CD4-positive, alpha-beta T cell treated with Interleukin-21 for 1 hour (primary cell): ENCODE data around the gene CNOT11.
"Not testable (repeated sequence)": the region's sequence is repeated elsewhere in the genome, so short reads cannot be mapped to it uniquely, and the experiment has no call there.

Experiments used
- DNase-seq: peaks from one replicate; pipeline ENCODE4 v3.0.0-alpha.2; 2020

The CNOT11 gene

DNA sequence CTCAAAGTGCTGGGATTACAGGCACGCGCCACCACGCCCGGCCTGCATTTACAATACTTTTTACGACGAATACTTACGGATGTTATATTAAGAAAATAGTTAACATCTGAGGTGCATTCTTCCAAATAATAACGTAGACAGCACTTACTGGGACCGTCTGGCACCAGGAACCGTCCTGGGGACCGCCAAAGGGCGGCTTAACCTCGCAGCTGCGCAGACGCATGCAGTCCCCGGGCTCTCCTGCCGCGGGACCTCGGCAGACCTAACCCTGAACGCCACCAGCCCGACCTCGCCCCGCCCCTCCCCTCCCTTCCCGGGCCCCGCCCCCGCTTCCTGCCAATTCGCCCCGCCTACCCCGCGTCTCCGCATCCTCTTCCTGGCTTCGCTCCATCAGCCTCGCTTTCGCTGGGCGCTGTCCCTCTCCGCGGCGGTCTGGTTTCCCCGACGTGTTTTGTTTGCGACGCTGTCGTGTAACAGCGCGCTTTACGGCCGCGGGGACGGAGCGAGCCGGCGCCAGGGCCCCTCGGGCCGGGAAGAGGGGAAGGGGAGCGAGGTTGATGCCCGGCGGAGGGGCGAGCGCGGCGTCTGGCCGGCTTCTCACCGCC, at the start of gene CNOT11:
CNOT11 (plus strand) TSS at position 479 of the 605 bp plus-strand sequence; CDS start at position 558, 79 bp downstream.
- DNase-seq, result peak; percentile 99

DNA sequence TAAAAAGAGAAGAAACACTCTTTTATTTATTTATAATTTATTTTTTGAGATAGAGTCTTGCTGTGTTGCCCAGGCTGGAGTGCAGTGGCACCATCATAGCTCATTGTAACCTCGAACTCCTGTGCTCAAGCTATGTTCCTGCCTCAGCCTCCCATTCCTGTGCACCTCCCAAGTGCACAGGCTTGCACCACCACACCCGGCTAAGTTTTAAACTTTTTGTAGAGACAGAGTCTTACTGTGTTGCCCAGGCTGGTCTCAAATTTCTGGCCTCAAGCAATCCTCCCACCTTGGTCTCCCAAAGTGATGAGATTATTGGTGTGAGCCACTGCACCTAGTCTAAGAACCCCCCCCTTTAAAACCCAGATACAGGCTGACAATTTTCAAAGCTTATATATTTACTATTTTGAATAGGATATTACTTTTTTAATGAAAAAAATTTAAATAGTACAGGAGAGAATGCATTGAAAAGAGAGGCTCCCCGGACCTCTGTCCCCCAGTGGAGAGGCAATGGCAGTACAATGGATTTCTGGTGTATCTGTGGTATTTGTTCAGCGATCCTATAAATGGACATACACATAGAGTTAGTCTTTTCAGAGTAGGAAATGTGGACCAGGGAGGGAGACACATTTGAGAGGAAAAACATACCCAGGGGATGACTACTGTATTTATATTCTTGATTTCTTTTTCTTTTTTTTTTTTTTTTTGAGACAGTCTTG, 48.1 kb upstream of the CNOT11 start:
- DNase-seq, result no peak

DNA sequence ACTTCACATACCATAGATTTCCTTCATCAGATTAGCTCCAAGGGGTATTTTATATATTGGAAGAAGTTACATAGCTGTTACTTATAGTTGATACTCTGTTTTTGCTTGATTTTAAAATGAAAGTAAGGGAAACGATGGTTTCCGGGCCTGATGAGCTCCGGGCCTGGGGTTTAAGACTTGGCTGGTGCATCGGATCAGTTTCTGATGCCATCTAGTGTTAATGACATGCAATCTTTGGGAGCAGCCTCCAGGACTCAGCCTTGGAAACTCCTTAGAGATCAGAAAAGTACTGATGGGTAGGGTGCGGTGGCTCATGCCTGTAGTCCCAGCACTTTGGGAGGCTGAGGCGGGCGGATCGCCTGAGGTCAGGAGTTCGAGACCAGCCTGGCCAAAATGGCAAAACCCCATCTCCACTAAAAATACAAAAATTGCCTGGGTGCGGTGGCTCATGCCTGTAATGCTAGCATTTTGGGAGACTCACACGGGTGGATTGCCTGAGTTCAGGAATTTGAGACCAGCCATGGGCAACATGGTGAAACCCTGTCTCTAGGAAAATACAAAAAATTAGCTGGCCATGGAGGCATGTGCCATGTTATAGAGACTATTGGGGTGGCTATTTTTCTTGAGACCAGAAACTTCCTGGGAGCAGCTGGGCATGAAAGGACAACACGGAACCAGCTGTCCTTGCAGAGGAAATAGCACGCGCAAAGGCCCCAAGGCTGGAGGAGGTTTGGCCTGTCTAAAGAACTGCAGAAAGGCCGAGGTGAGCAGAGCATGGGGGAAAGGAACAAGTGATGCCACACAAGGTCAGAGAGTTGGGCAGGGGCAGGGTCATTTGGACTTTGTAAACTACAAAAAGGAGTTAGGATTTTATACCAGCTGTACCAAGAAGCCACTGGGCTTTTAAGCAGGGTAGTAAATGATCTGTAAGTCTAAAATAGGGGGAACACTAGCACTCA, 46.9 kb upstream of the CNOT11 start:
- DNase-seq, result peak; percentile 61

DNA sequence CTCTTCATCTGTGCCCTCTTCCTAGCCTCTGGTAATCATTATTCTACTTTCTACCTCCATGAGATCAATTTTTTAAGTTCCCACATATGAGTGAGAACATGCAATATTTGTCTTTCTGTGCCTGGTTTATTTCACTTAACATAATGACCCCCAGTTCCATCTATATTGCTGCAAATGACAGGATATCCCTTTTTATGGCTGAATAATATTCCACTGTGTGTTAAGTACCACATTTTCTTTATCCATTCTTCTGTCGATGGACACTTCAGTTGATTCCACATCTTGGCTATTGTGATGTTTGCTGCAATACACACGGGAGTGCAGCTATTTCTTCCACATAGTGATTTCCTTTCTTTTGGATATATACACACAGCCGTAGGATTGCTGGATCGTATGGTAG, 43.9 kb upstream of the CNOT11 start:
- no peak for DNase-seq

DNA sequence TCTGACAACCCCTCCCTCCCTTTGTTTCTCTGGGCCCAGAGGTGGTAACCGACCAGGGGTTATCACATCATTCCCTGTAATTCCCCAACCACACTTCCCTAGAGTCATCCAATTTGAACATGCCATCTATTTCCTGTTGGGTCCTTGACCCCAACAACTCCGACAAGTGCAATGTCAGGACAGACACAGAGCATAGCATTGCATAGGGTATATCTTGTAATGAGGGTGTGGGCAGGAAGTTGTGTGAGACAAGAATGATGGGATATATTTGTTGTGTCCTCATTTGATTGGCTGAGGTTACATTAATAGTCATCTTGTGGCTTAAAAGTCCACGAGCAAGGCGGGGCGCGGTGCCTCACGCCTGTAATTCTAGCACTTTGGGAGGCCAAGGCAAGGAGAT, 33.4 kb upstream of the CNOT11 start:
- DNase-seq, result no peak

DNA sequence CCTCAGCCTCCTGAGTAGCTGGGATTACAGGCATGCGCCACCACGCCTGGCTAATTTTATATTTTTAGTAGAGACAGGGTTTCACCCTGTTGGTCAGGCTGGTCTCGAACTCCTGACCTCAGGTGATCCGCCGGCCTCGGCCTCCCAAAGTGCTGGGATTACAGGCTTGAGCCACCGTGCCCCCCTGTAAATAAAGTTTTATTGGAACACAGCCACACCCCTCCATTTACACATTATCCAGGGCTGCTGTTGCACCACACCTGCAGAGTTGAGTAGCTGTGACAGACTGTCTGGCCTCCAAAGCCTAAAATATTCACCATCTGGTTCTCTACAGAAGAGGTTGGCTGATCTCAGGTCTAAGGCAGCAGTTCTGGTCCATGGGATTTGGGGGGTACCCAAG, 32.6 kb upstream of the CNOT11 start:
- DNase-seq, result not testable (repeated sequence)

DNA sequence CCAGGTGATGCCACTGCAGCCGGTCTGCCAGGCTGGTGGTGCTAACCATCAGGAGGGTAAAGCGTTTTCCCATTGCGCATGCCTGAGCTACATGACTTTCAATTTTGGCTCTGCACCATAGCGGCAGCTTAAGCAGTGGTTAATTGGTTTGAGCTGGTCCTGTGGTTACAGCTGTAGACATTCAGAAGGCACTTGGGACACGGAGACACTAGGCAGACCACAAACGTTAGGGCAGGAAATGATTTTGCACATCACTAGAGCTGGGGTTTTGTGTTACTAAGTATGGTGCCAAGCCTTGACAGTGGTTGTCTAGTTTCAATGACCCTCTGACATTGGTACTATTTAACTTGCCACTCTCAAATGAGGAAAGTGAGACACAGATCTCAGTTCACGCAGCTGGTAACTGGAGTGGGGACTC, 28.9 kb upstream of the CNOT11 start:
- peak; percentile 68 for DNase-seq

DNA sequence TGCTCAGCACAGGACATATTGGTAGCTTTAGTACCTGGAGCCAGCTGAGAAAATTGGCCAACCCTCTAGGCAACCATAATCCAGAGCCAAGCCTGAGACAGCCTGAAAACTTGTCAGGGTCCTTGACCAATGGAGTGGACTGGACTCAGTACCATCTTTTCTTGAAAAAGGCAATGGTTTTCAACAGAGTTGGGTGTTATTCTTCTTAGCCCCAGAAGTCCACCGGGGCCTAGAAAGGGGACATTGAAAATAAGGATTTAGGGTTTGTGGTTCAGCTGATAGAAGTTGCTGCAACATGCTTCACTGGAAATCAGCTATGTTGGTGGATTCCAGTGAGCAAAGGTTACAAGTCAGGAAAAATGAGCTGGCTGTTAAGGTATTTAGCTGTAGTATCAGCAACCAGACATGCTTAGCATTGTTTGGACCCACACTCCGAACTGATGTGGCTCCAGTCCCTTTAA, 22.1 kb upstream of the CNOT11 start:
- DNase-seq, result no peak

DNA sequence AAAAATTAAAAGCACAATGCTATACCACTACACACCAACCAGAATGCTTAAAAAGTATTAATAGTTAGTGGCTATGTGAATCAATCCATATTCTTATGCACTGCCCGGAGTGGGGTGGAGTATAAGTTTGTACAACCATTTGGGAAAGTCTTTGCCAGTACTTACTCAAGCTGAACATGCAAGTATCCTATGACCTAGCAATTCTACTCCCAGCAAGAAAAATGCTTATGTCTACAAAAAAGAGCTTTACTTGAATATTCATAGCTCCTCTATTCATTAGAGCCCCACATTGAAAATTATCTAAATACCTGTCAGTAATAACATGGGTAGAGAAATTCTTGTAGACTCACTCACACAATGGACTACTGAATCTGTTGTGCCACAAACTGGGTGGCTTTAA, 21.4 kb upstream of the CNOT11 start:
- DNase-seq, result no peak

DNA sequence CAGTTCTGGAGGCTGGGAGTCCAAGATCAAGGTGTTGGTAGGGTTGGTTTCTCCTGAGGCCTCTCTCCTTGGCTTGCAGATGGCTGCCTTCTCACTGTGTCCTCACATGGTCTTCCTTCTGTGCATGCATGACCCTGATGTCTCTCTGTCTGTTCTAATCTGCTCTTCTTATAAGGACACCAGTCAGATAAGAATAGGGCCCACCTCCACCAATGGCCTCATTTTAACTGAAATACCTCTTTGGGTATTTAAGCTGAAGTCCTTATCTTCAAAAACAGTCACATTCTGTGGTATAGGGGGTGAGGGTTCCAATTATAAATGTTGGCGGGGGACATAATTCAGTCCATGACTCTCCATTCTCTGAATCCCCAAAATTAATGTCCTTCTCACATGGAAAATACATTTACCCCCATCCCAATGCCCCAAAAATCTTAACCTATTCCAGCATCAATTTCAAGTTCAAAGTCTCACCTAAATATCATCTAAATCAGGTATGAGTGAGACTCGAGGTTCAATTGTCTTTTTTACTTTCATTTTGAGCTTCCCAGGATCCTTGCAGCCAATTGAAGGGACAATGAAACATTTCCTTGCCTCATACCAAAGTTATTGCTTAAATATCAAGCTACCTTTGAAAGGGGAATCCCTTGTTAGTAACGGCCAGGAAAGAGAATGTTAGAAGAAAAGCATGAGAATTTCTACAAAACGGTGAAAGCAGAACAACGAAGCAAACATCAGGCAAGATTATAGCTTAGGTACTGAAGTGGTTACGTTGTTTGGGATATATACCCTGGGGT, 20.6 kb upstream of the CNOT11 start:
- no peak for DNase-seq

DNA sequence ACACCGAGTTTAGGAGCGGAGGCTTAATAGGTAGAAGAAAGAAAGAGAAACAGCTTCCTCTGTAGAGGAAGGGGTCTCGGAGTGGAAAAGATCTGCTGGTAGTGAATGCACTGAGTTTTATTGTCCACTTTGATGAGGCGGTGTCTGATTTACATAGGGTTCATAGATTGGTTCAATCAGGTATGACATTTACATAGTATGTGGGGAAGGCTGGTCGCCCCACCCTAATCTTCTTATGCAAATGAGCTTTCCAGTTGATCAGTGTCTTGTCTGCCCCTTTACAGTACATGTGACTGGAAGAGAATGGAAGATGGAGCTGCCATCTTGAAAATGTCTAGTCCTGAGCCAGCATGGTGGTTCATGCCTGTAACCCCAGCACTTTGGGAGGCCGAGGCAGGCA, 19.9 kb upstream of the CNOT11 start:
- DNase-seq, result no peak

DNA sequence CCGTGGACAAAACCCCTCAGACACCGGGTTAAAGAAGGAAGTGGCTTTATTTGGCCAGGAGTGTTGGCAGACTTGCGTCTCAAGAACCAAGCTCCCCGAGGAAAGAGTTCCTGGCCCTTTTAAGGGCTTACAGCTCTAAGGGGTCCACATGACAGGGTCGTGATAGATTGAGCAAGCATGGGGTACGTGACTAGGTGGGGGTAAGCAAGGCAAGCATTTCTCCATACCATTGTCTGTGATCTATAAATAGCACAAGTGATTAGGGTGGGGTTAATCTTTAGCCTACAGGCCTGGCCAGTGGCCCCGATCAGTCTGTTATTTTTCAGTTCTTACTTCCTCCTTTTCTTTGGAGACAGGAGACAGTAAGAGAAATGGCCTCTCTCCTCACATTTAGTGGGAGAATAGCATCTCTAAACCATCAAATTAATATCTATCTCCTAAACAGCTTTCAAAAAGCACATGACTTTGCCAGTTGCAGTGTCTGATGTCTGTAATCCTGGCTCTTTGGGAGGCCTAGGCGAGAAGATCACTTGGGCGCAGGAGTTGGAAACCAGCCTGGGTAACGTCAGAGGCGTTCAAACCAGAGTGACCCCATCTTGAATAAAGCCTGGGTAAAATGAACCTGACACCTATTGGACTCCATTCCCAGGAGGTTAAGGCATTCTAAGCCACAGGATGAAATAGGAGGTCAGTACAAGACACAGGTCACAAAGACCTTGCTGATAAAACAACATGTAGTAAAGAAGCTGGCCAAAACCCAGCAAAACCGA, 18.3 kb upstream of the CNOT11 start:
- no peak for DNase-seq

DNA sequence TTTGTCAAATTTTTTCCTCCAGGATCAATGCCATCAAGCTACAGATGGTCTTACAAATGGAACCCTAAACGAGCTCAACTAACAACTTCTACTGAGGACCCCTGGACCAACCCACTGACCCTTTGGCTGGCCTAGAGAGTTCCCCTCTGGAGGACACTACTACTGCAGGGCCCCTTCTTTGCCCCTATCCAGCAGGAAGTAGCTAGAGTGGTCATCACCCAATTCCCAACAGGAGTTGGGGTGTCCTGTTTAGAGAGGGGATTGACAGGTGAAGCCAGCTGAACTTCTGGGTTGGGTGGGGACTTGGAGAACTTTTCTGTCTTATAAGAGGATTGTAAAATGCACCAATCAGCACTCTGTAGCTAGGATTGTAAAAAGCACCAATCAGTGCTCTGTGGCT, 16.7 kb upstream of the CNOT11 start:
- not testable (repeated sequence) for DNase-seq

DNA sequence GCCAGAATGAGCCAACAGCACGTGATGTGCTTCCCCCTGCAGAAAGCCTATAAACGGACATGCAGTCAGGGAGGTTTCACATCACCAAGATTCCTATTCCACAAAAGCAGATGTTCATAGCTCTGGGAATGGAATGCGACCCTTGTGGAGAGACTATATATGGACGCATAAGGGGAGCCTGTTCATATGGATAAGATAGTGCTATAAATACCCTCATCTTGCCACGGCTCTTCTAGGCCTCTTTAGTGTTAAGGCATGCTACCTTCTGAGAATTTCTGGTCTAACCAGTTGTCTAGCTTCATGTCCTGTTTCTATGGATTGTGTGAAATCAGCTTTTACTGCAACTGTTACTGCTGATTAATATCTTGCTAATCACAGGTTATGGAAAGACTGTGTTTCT, 14.7 kb upstream of the CNOT11 start:
- DNase-seq, result not testable (repeated sequence)

DNA sequence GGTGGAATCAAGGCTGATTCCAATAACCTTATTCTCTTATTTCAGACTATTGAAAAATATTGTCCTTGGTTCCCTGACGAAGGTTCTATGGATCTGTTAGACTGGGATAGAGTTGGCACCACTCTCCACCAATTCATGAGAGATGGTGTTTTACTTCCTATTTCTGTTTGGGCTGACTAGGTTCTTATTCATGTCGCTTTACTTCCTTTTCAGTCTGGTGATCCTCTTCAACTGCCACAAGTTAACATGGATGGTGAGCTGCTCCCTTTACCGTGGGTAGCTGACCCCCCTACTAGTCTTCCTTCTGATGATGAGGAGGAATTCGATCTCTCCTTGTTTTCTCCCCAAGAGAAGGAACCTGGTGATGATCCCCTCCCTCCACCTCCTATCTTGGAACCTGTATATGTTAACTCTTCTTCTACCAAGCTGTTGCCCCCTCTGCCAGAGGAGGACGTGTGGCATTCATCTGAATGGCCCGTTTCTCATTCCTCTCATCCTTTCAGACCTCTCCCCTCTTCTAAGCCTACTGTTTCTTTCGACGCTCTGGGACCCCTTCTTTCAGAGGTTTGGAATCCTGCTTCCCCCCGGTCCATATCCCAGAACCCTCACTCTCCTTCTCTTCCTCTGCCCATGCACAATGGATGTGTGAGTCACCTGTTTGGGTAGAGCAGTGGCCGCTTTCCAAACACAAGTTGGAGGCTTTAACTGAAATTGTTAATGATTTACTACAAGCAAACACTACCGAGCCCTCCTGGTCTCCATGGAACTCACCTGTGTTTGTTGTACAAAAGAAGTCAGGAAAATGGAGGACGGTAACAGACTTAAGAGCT, 13.5 kb upstream of the CNOT11 start:
- DNase-seq, result no peak

DNA sequence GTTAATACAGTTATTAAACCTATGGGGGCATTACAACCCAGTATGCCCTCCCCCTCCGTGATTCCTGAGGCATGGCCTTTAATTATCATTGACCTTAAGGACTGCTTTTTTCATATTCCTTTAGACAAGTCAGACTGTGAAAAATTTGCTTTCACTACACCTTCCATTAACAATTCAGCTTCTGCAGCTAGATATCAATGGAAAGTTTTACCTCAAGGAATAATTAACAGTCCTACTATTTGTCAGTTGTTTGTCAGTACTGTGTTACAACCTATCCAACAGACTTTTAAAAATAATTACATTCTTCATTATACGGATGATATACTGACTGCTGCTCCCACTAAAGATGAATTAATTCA, 12.9 kb upstream of the CNOT11 start:
- not testable (repeated sequence) for DNase-seq

DNA sequence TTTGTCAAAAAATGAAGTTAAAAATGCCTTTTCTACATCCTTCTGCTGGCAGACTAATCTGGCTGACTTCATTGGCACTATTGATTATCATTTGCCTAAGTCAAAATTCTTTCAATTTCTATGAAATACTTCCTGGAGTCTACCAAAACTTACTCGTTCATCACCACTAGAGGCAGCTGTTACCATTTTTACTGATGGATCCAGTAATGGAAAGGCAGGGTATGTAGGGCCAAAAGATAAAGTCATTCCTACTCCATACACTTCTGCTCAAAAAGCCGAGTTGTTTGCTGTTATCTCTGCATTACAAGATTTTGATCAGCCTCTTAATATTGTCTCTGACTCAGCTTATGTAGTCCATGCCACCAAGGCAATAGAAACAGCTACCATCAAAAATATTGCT, 12.0 kb upstream of the CNOT11 start:
- DNase-seq, result peak; percentile 44

DNA sequence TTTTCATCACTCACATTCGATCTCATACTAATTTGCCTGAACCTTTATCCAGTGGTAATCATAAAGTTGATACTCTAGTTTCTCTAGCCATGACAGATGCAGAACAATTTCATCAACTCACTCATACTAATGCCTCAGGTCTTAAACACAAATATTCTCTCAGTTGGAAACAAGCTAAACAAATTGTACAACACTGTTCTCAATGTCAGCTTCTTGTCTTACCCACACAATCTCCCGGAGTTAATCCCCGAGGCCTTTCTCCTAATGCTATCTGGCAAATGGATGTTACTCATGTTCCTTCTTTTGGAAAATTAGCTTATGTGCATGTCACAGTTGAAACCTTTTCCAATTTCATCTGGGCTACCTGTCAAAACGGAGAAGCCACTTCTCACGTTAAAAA, 11.5 kb upstream of the CNOT11 start:
- no peak for DNase-seq

DNA sequence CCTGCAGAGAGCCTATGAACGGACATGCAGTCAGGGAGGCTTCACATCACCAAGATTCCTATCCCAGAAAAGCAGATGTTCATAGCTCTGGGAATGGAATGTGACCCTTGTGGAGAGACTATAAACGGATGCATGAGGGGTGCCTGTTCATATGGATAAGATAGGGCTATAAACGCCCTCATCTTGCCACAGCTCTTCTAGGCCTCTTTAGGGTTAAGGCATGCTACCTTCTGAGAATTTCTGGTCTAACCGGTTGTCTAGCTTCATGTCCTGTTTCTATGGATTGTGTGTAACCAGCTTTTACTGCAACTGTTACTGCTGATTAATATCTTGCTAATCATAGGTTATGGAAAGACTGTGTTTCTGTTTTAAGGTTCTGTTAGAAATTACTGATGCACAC, 8.3 kb upstream of the CNOT11 start:
- not testable (repeated sequence) for DNase-seq

DNA sequence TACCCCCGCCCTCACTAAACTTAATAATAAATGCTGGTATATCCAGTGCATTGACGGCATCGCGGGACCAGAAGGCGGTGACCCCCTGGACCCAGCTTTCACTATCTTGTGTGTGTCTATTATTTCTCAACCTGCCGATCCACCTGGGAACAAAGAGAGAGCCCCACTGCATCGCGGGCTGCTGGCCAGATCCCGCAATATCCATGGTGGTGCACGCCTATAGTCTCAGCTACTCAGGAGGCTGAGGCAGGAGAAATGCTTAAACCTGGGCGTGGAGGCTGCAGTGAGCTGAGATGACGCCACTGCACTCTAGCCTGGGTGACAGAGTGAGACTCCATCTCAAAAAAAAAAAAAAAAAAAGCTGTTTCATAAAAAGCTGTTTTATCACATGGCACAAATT, 7.8 kb upstream of the CNOT11 start:
- DNase-seq, result not testable (repeated sequence)

DNA sequence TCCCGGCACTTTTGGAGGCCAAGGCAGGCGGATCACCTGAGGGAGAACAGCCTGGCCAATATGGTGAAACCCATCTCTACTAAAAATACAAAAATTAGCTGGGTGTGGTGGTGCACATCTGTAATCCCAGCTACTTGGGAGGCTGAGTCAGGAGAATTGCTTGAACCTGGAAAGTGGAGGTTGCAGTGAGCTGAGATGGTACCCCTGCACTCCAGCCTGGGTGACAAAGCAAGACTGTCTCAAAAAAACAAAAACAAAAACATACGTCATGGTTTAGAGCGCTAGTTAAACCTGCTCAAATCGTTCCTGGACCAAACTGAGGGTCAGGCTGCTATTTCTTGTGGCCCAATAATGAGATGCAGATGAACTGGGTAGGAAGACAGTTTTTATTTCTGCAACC, 7.2 kb upstream of the CNOT11 start:
- not testable (repeated sequence) for DNase-seq
